ENCODE data around the gene SMAD3.

Gene SMAD3

GRCh38 chr15:67097930-67098740, 32.7 kb downstream of the SMAD3 start:
- peak; percentile 65 for DNase-seq

GRCh38 chr15:67098768-67099282, 33.4 kb downstream of the SMAD3 start:
- no peak for DNase-seq

GRCh38 chr15:67100124-67100791, 34.9 kb downstream of the SMAD3 start:
- no peak for DNase-seq

GRCh38 chr15:67100801-67101581, 35.6 kb downstream of the SMAD3 start:
- DNase-seq, result peak; percentile 49

- DNase-seq, result peak; percentile 94
Measured at GRCh38 chr15:67101911-67102598, 36.7 kb downstream of the SMAD3 start.

- no peak for DNase-seq
Measured at GRCh38 chr15:67102599-67102929, 37.2 kb downstream of the SMAD3 start.

GRCh38 chr15:67103021-67103420, 37.6 kb downstream of the SMAD3 start:
- DNase-seq, result no peak

- DNase-seq, result no peak
Measured at GRCh38 chr15:67103432-67103831, 38.0 kb downstream of the SMAD3 start.

GRCh38 chr15:67103869-67104268, 38.5 kb downstream of the SMAD3 start:
- DNase-seq, result no peak

GRCh38 chr15:67104510-67104909, 39.1 kb downstream of the SMAD3 start:
- no peak for DNase-seq

- DNase-seq, result no peak
Measured at GRCh38 chr15:67105065-67105951, 39.9 kb downstream of the SMAD3 start.

GRCh38 chr15:67105991-67106763, 40.8 kb downstream of the SMAD3 start:
- DNase-seq, result no peak

- no peak for DNase-seq
Measured at GRCh38 chr15:67106764-67107013, 41.3 kb downstream of the SMAD3 start.

- no peak for DNase-seq
Measured at GRCh38 chr15:67107014-67107812, 41.8 kb downstream of the SMAD3 start.

- DNase-seq, result no peak
Measured at GRCh38 chr15:67108122-67108961, 42.9 kb downstream of the SMAD3 start.

GRCh38 chr15:67109141-67110034, 44.0 kb downstream of the SMAD3 start:
- no peak for DNase-seq

- DNase-seq, result no peak
Measured at GRCh38 chr15:67110361-67110781, 45.0 kb downstream of the SMAD3 start.
